Panc1 (cell line): Measurements from ENCODE around the gene INPP4A. TPM values are rescaled to one million over a fixed set of nuclear protein-coding genes. Genes with fewer than 3 reads are reported as not detected.

Experiments
- ATAC-seq: fragments of 200-7000 bp; cut with Tn5 transposase; 2 replicates; pipeline ENCODE4 v1.9.1; 2020; ENCODE audit warnings: mild to moderate bottlenecking, moderate library complexity
- BruUV-seq: library from RNA; stranded (reverse); fragments of 400-500 nt; replicated peaks from 2 replicates; lab custom pipeline; 2021; lab: Mats Ljungman, UMichigan
- CTCF ChIA-PET: fragments of 300-600 bp; sonication (Branson Sonifier 250); formaldehyde crosslinking; loops from one replicate; lab custom pipeline; 2022; ENCODE audit warnings: antibody characterized with exemption; lab: Charles Lee
- POLR2A ChIA-PET: fragments of 300-600 bp; sonication (Branson Sonifier 250); formaldehyde crosslinking; loops from one replicate; lab custom pipeline; 2022; ENCODE audit warnings: antibody characterized with exemption; lab: Charles Lee
- DNase-seq: peaks from one replicate; pipeline ENCODE4 v3.0.0-alpha.2; 2010; ENCODE audit warnings: low read depth, low spot score
- H3K27ac ChIP-seq: 2 replicates; pipeline ENCODE4 v1.5.1; 2011; ENCODE audit warnings: mild to moderate bottlenecking, low read length, inconsistent platforms
- H3K27me3 ChIP-seq: fragments of 200-500 bp; sonication (Bioruptor generic); 2 replicates; pipeline ENCODE4 v1.6.0; 2014; ENCODE audit warnings: low read length, inconsistent platforms; ENCODE audit not compliant: control insufficient read depth, insufficient read depth
- H3K36me3 ChIP-seq: fragments of 200-500 bp; sonication (Bioruptor generic); 2 replicates; pipeline ENCODE4 v1.5.1; 2014; ENCODE audit warnings: inconsistent platforms, mild to moderate bottlenecking, low read length, moderate library complexity; ENCODE audit not compliant: control insufficient read depth, insufficient read depth
- H3K4me1 ChIP-seq: 2 replicates; pipeline ENCODE4 v1.5.1; 2011; ENCODE audit warnings: inconsistent platforms, mild to moderate bottlenecking, low read length, moderate library complexity; ENCODE audit not compliant: control insufficient read depth, insufficient read depth
- H3K4me3 ChIP-seq, 2 experiments: 2 replicates each; pipeline ENCODE4 v1.5.1; 2011 to 2012; ENCODE audit warnings: low read depth in 2 of 2, low read length in 2 of 2, mild to moderate bottlenecking in 2 of 2, inconsistent platforms in 1 of 2, moderate library complexity in 1 of 2
- H3K9me3 ChIP-seq: fragments of 200-500 bp; sonication (Bioruptor generic); 2 replicates; pipeline ENCODE4 v1.5.1; 2014; ENCODE audit warnings: low read depth, mild to moderate bottlenecking, inconsistent platforms, low read length, moderate library complexity; ENCODE audit not compliant: control insufficient read depth, insufficient read depth
- POLR2AphosphoS5 ChIP-seq: IDR thresholded peaks from 2 replicates; pipeline ENCODE4 v1.6.1; 2012; ENCODE audit warnings: mild to moderate bottlenecking, low read depth, low read length, moderate library complexity
- SIN3A ChIP-seq: IDR thresholded peaks from 2 replicates; pipeline ENCODE4 v1.6.1; 2012; ENCODE audit warnings: low read depth, mild to moderate bottlenecking, low read length, moderate library complexity, borderline replicate concordance; ENCODE audit not compliant: insufficient read depth
- TCF7L2 ChIP-seq: IDR thresholded peaks from 2 replicates; pipeline ENCODE4 v1.6.1; 2011; ENCODE audit warnings: mild to moderate bottlenecking, low read depth, low read length, inconsistent platforms
- in situ Hi-C: cut with HindIII; loops from 2 replicates; pipeline ENCODE4 v1.10.0; 2016; ENCODE audit warnings: low sequenced_read_pairs, low pct_unique_long_range_greater_than_20kb
- intact Hi-C: fragments of 100-400 bp; cut with micrococcal nuclease; formaldehyde crosslinking; loops from one replicate; pipeline ENCODE4 v1.10.0; 2022; ENCODE audit not compliant: unreplicated experiment
- total RNA-seq: library from RNA; stranded (reverse); gene quantifications from one replicate; pipeline ENCODE4 v1.2.1, GENCODE V29; 2021; ENCODE audit not compliant: unreplicated experiment
- TF ChIP-seq, protein P1 (sequence below), 2 experiments: IDR thresholded peaks; 2 replicates each; pipeline ENCODE4 v1.6.1; 2011 to 2012; ENCODE audit warnings: low read depth in 2 of 2, control low read depth in 1 of 2, low read length in 1 of 2, mild to moderate bottlenecking in 1 of 2, moderate library complexity in 1 of 2; ENCODE audit not compliant: insufficient read depth in 1 of 2
- TF ChIP-seq, protein P2 (sequence below): fragments of 450-650 bp; IDR thresholded peaks from 2 replicates; pipeline ENCODE4 v1.5.1; 2017; ENCODE audit warnings: mild to moderate bottlenecking

Gene INPP4A
- total RNA-seq, 1 experiment from 2014 or later: 22.9 TPM

DNA sequence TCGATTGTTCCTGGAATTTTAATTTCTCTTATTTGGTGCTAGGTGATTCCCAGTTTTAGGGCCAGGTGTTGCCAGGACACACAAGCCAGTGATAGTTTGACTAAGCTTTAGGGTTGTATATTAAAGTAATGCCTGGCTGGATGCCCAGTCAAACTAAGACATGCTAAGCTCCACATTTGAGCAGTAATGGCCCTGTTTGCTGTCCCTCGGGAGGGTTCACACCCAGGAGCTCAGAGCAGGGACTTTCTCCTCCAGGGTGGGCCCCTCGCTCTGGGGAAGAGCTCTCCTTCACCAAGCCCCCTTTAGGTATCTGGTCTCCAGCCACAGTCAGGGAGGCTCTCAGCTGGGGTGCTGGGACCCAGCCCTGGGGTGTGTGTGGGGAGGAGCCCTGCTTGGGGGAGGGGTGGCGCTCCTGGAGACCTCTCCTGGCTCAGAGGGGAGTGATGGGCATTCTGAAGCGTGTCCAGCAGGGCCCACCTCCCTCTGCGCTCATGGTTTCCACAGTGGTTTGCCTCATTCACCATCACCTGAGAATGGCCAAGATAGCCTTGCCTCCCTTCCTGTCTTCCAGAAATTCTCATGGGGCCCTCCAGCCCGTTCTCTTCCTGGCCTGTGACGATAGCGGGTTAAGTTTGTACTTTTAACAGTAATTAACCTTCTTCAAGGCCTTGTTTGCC is 31.7 kb downstream of the INPP4A start:
- CTCF ChIA-PET: no interaction called here
- H3K27ac ChIP-seq: no peak overlapping the region

DNA sequence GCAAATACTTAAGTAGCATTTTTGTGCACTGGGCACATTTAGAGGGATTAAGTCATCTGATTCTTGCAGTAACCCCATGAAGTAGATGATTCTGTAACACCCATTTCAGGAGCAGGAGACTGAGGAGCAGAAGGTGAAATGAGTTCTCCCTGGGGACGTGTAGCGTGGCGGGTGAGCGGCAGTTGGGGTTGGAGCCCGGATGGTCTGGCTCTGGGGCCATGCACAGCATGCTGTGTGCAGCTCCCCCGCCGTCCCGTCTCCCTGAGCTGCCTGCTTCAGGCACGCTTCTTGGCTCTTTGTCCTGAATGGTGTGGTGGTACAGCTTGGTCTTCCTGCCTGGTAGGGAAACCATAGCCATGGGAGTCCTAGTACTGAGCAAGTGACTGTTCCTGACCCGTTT is 32.4 kb downstream of the INPP4A start:
- ChIA-PET CTCF (no interaction called here), POLR2A (no interaction called here)
- intact Hi-C loops (no loop called here), in situ Hi-C loops (no loop called here)
- no peaks in the 10 kb centered on the region for H3K9me3 ChIP-seq
- no peaks in the 10 kb centered on the region for H3K27me3 ChIP-seq
- no peaks in the 10 kb centered on the region for H3K4me1 ChIP-seq
- H3K4me3 ChIP-seq: no peak overlapping the region
- no peaks in the 10 kb centered on the region for H3K36me3 ChIP-seq
- ATAC-seq (no peak), DNase-seq (no peak)
- BruUV-seq: no TSS peak
- TF ChIP-seq SIN3A (no peak), TCF7L2 (no peak), POLR2AphosphoS5 (no peak)
- TF ChIP-seq, protein P1, sequence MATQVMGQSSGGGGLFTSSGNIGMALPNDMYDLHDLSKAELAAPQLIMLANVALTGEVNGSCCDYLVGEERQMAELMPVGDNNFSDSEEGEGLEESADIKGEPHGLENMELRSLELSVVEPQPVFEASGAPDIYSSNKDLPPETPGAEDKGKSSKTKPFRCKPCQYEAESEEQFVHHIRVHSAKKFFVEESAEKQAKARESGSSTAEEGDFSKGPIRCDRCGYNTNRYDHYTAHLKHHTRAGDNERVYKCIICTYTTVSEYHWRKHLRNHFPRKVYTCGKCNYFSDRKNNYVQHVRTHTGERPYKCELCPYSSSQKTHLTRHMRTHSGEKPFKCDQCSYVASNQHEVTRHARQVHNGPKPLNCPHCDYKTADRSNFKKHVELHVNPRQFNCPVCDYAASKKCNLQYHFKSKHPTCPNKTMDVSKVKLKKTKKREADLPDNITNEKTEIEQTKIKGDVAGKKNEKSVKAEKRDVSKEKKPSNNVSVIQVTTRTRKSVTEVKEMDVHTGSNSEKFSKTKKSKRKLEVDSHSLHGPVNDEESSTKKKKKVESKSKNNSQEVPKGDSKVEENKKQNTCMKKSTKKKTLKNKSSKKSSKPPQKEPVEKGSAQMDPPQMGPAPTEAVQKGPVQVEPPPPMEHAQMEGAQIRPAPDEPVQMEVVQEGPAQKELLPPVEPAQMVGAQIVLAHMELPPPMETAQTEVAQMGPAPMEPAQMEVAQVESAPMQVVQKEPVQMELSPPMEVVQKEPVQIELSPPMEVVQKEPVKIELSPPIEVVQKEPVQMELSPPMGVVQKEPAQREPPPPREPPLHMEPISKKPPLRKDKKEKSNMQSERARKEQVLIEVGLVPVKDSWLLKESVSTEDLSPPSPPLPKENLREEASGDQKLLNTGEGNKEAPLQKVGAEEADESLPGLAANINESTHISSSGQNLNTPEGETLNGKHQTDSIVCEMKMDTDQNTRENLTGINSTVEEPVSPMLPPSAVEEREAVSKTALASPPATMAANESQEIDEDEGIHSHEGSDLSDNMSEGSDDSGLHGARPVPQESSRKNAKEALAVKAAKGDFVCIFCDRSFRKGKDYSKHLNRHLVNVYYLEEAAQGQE (IDR thresholded peaks at IDR 0.05; ENCODE audit: insufficient read depth in 1 of 2, low read depth in 2 of 2, low read length in 1 of 2): no peak
- TF ChIP-seq, protein P2, sequence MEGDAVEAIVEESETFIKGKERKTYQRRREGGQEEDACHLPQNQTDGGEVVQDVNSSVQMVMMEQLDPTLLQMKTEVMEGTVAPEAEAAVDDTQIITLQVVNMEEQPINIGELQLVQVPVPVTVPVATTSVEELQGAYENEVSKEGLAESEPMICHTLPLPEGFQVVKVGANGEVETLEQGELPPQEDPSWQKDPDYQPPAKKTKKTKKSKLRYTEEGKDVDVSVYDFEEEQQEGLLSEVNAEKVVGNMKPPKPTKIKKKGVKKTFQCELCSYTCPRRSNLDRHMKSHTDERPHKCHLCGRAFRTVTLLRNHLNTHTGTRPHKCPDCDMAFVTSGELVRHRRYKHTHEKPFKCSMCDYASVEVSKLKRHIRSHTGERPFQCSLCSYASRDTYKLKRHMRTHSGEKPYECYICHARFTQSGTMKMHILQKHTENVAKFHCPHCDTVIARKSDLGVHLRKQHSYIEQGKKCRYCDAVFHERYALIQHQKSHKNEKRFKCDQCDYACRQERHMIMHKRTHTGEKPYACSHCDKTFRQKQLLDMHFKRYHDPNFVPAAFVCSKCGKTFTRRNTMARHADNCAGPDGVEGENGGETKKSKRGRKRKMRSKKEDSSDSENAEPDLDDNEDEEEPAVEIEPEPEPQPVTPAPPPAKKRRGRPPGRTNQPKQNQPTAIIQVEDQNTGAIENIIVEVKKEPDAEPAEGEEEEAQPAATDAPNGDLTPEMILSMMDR: no peak
- H3K27ac ChIP-seq: no peak overlapping the region

More for the DNA sequence above, 31.7 kb downstream of the INPP4A start:
- H3K36me3 ChIP-seq: no peaks in the 10 kb centered on the region
- no TSS peak for BruUV-seq
- no peaks in the 10 kb centered on the region for H3K4me1 ChIP-seq
- TF ChIP-seq POLR2AphosphoS5 (no peak), TCF7L2 (no peak), SIN3A (no peak)
- TF ChIP-seq, protein P2: no peak
- TF ChIP-seq, protein P1 (IDR thresholded peaks at IDR 0.05; ENCODE audit: insufficient read depth in 1 of 2, low read depth in 2 of 2, low read length in 1 of 2): no peak
- POLR2A ChIA-PET: no interaction called here
- in situ Hi-C loops: no loop called here
- H3K27me3 ChIP-seq: no peaks in the 10 kb centered on the region
- no peak for DNase-seq
- H3K4me3 ChIP-seq: no peak overlapping the region
- ATAC-seq: no peak
- no peaks in the 10 kb centered on the region for H3K9me3 ChIP-seq
- intact Hi-C loops: no loop called here
